ENCODE results near the gene DPYSL3.
"Not testable (repeated sequence)": the region's sequence is repeated elsewhere in the genome, so short reads cannot be mapped to it uniquely, and the experiment has no call there.

The DPYSL3 gene

GRCh38 chr5:147400126-147400809 is 109.6 kb downstream of the DPYSL3 start:
- DNase-seq, result no peak

GRCh38 chr5:147398860-147399259 is 111.0 kb downstream of the DPYSL3 start:
- DNase-seq, result no peak

- no peak for DNase-seq
Measured at GRCh38 chr5:147397616-147398015, 112.3 kb downstream of the DPYSL3 start.

GRCh38 chr5:147396070-147396823 is 113.6 kb downstream of the DPYSL3 start:
- DNase-seq, result no peak

GRCh38 chr5:147393874-147394672 is 115.8 kb downstream of the DPYSL3 start:
- DNase-seq, result no peak

- no peak for DNase-seq
Measured at GRCh38 chr5:147391781-147392180, 118.1 kb downstream of the DPYSL3 start.

GRCh38 chr5:147390654-147391225 is 119.1 kb downstream of the DPYSL3 start:
- no peak for DNase-seq

- DNase-seq, result no peak
Measured at GRCh38 chr5:147388184-147389108, 121.4 kb downstream of the DPYSL3 start.

GRCh38 chr5:147387109-147387508 is 122.8 kb downstream of the DPYSL3 start:
- no peak for DNase-seq

GRCh38 chr5:147384346-147385193 is 125.3 kb downstream of the DPYSL3 start:
- no peak for DNase-seq

- no peak for DNase-seq
Measured at GRCh38 chr5:147382776-147383175, 127.1 kb downstream of the DPYSL3 start.

GRCh38 chr5:147381555-147381954 is 128.3 kb downstream of the DPYSL3 start:
- DNase-seq, result no peak

- DNase-seq, result no peak
Measured at GRCh38 chr5:147377682-147378081, 132.2 kb downstream of the DPYSL3 start.

- DNase-seq, result no peak
Measured at GRCh38 chr5:147375151-147375550, 134.7 kb downstream of the DPYSL3 start.

GRCh38 chr5:147373328-147373727 is 136.5 kb downstream of the DPYSL3 start:
- DNase-seq, result no peak

- DNase-seq, result no peak
Measured at GRCh38 chr5:147372191-147372590, 137.7 kb downstream of the DPYSL3 start.

- no peak for DNase-seq
Measured at GRCh38 chr5:147371290-147371689, 138.6 kb downstream of the DPYSL3 start.

- no peak for DNase-seq
Measured at GRCh38 chr5:147369742-147370374, 140.0 kb downstream of the DPYSL3 start.

GRCh38 chr5:147367381-147367780 is 142.5 kb downstream of the DPYSL3 start:
- not testable (repeated sequence) for DNase-seq

- DNase-seq, result no peak
Measured at GRCh38 chr5:147361441-147362175, 148.3 kb downstream of the DPYSL3 start.
